HL-60 (cell line): ENCODE results near the gene P4HA1.

ENCODE experiments used
- POLR2AphosphoS5 ChIP-seq: IDR thresholded peaks from 2 replicates; pipeline ENCODE4 v1.6.1; 2012; ENCODE audit warnings: low read depth
- TF ChIP-seq, protein P1 (sequence below): IDR thresholded peaks from one replicate; pipeline ENCODE4 v1.5.1; 2011; ENCODE audit warnings: low read length, control low read depth, inconsistent platforms; ENCODE audit not compliant: insufficient read depth
- TF ChIP-seq, protein P2 (sequence below): IDR thresholded peaks from 2 replicates; pipeline ENCODE4 v1.6.1; 2012; ENCODE audit warnings: low read depth; ENCODE audit not compliant: insufficient replicate concordance

DNA sequence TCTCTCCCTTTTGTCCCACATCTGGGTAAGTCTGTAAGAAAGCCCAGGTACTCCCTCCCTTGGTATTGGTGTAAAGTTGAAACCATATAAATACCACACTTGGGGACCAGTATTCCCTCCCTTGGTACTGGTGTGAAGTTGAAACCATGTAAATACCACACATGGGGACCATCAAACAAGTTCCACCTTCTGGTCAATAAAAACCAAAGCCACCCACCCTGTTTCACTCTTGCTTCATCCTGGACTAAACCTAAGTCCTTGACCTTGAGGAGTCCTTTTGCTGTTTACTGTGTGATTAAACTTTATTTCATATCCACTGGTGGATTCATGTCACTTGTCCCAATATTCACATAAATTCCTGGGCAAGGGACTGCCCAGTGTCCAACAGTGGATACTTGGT, 8.4 kb downstream of the P4HA1 start:
- TF ChIP-seq, protein P1, sequence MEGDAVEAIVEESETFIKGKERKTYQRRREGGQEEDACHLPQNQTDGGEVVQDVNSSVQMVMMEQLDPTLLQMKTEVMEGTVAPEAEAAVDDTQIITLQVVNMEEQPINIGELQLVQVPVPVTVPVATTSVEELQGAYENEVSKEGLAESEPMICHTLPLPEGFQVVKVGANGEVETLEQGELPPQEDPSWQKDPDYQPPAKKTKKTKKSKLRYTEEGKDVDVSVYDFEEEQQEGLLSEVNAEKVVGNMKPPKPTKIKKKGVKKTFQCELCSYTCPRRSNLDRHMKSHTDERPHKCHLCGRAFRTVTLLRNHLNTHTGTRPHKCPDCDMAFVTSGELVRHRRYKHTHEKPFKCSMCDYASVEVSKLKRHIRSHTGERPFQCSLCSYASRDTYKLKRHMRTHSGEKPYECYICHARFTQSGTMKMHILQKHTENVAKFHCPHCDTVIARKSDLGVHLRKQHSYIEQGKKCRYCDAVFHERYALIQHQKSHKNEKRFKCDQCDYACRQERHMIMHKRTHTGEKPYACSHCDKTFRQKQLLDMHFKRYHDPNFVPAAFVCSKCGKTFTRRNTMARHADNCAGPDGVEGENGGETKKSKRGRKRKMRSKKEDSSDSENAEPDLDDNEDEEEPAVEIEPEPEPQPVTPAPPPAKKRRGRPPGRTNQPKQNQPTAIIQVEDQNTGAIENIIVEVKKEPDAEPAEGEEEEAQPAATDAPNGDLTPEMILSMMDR, result no peak
- TF ChIP-seq, protein P2, sequence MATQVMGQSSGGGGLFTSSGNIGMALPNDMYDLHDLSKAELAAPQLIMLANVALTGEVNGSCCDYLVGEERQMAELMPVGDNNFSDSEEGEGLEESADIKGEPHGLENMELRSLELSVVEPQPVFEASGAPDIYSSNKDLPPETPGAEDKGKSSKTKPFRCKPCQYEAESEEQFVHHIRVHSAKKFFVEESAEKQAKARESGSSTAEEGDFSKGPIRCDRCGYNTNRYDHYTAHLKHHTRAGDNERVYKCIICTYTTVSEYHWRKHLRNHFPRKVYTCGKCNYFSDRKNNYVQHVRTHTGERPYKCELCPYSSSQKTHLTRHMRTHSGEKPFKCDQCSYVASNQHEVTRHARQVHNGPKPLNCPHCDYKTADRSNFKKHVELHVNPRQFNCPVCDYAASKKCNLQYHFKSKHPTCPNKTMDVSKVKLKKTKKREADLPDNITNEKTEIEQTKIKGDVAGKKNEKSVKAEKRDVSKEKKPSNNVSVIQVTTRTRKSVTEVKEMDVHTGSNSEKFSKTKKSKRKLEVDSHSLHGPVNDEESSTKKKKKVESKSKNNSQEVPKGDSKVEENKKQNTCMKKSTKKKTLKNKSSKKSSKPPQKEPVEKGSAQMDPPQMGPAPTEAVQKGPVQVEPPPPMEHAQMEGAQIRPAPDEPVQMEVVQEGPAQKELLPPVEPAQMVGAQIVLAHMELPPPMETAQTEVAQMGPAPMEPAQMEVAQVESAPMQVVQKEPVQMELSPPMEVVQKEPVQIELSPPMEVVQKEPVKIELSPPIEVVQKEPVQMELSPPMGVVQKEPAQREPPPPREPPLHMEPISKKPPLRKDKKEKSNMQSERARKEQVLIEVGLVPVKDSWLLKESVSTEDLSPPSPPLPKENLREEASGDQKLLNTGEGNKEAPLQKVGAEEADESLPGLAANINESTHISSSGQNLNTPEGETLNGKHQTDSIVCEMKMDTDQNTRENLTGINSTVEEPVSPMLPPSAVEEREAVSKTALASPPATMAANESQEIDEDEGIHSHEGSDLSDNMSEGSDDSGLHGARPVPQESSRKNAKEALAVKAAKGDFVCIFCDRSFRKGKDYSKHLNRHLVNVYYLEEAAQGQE, result no peak
- TF ChIP-seq POLR2AphosphoS5, result no peak
